ENCODE results near the gene TRPC4.

DNA sequence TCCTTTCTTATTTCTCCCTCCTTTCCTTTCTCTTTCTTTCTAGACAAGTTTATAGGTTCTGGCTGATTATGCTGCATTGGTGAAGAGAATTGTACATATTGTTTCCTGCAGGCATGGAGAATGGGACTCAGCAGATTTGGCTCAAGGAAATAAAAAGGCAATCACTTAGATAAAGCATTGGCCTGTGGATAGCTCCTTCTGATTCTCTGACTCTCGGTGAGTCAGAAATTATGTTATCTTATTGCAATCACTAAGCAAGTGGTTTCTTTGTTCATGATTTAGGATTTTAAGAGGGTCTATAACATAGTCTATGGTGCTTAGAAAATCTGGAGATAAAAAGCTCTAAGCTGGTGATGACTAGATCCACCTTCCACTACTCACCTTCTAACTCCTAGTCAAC, 217.0 kb downstream of the TRPC4 start:
- TF ChIP-seq CTCF (IDR thresholded peaks at IDR 0.05) (no peak), POLR2A (IDR thresholded peaks at IDR 0.05) (no peak)

Data from adrenal gland (tissue), 5 donors.